GM12878 (cell line): Measurements from ENCODE around the gene ZCCHC24. TPM values are rescaled to one million over a fixed set of nuclear protein-coding genes. Genes with fewer than 3 reads are reported as not detected.

ENCODE experiments used
- ATAC-seq: fragments of 200-7000 bp; cut with Tn5 transposase; 3 replicates; pipeline ENCODE4 v1.9.1; 2020; ENCODE audit warnings: mild to moderate bottlenecking, moderate library complexity
- BruUV-seq: library from RNA; stranded (reverse); fragments of 400-500 nt; replicated peaks from 2 replicates; lab custom pipeline; 2021; lab: Mats Ljungman, UMichigan
- CTCF ChIA-PET: fragments of 300-600 bp; sonication (Branson Sonifier 250); formaldehyde crosslinking; extraction: SDS; loops from one replicate; lab custom pipeline; 2021; ENCODE audit warnings: inconsistent platforms; lab: Yijun Ruan, JAX
- POLR2A ChIA-PET: fragments of 350-600 bp; formaldehyde crosslinking; extraction: SDS; loops from one replicate; lab custom pipeline; 2021; ENCODE audit warnings: inconsistent platforms; lab: Charles Lee
- RAD21 ChIA-PET: fragments of 300-600 bp; sonication (Branson Sonifier 250); formaldehyde crosslinking; loops from one replicate; lab custom pipeline; 2023; ENCODE audit warnings: antibody characterized with exemption; ENCODE audit not compliant: unreplicated experiment; lab: Charles Lee
- SMC1A ChIA-PET: fragments of 300-600 bp; sonication (Branson Sonifier 250); formaldehyde crosslinking; loops from one replicate; lab custom pipeline; 2023; ENCODE audit not compliant: unreplicated experiment, uncharacterized antibody; lab: Charles Lee
- DNase-seq: peaks from one replicate; pipeline ENCODE4 v3.0.0-alpha.2; 2011; ENCODE audit warnings: low read depth, low spot score
- FAIRE-seq: peaks from 3 replicates; lab custom pipeline; 2011; peaks lifted over from hg19 to GRCh38; lab: Jason Lieb, UNC
- H2AFZ ChIP-seq: 2 replicates; pipeline ENCODE4 v1.6.0; 2011; ENCODE audit warnings: low read depth, low read length, control low read depth; ENCODE audit not compliant: control insufficient read depth
- H3K27ac ChIP-seq: 2 replicates; pipeline ENCODE4 v1.5.1; 2011; ENCODE audit warnings: control low read depth; ENCODE audit not compliant: control insufficient read depth, insufficient read depth
- H3K27me3 ChIP-seq, 2 experiments: replicated peaks in 1 of 2; 2 replicates each; pipeline versions ENCODE4 v1.6.0 to v1.6.1; 2011; ENCODE audit warnings: low read length in 1 of 2; ENCODE audit not compliant: control insufficient read depth in 2 of 2, insufficient read depth in 2 of 2
- H3K36me3 ChIP-seq, 2 experiments: 2 replicates each; pipeline ENCODE4 v1.5.1; 2011; ENCODE audit warnings: low read length in 1 of 2; ENCODE audit not compliant: control insufficient read depth in 2 of 2, insufficient read depth in 2 of 2
- H3K4me1 ChIP-seq: 2 replicates; pipeline ENCODE4 v1.6.1; 2011; ENCODE audit warnings: mild to moderate bottlenecking, low read length, moderate library complexity, mixed read lengths; ENCODE audit not compliant: control insufficient read depth, insufficient read depth
- H3K4me2 ChIP-seq: 2 replicates; pipeline ENCODE4 v1.6.0; 2011; ENCODE audit warnings: control low read depth; ENCODE audit not compliant: control insufficient read depth, insufficient read depth
- H3K4me3 ChIP-seq: fragments of 200-600 bp; sonication (generic); 2 replicates; pipeline ENCODE4 v1.5.1; 2016
- H3K79me2 ChIP-seq: 2 replicates; pipeline ENCODE4 v1.6.0; 2011; ENCODE audit warnings: low read length; ENCODE audit not compliant: control insufficient read depth, insufficient read depth
- H3K9ac ChIP-seq: 2 replicates; pipeline ENCODE4 v1.8.0; 2011; ENCODE audit warnings: low read length, control low read depth, mixed read lengths; ENCODE audit not compliant: control insufficient read depth, insufficient read depth
- H3K9me3 ChIP-seq: replicated peaks from 3 replicates; pipeline ENCODE4 v1.5.1; 2011; ENCODE audit warnings: mild to moderate bottlenecking, low read length; ENCODE audit not compliant: control insufficient read depth, insufficient read depth
- H4K20me1 ChIP-seq: 2 replicates; pipeline ENCODE4 v1.6.0; 2011; ENCODE audit not compliant: control insufficient read depth, insufficient read depth
- ATF7 ChIP-seq: fragments of 450-650 bp; IDR thresholded peaks from 2 replicates; pipeline ENCODE4 v1.6.1; 2016; ENCODE audit warnings: low read depth, mild to moderate bottlenecking
- CTCF ChIP-seq, 3 experiments: IDR thresholded peaks in 2 of 3; conservative IDR thresholded peaks in 1 of 3; 2 replicates each; pipeline ENCODE4 v1.5.1; 2011; ENCODE audit warnings: low read depth in 3 of 3, low read length in 3 of 3, mild to moderate bottlenecking in 3 of 3, control low read depth in 2 of 3, moderate library complexity in 2 of 3, inconsistent platforms in 1 of 3, mixed read lengths in 1 of 3; ENCODE audit not compliant: control insufficient read depth in 2 of 3, insufficient read depth in 1 of 3; ENCODE audit errors: extremely low read depth in 1 of 3
- ESRRA ChIP-seq: IDR thresholded peaks from 2 replicates; pipeline ENCODE4 v1.6.1; 2012; ENCODE audit warnings: mild to moderate bottlenecking, low read length, improper control_type of control experiment
- ETV6 ChIP-seq, 2 experiments: fragments of 450-650 bp in 1 of 2; IDR thresholded peaks in 1 of 2; conservative IDR thresholded peaks in 1 of 2; 2 replicates each; pipeline ENCODE4 v1.6.1; 2014; ENCODE audit warnings: antibody characterized with exemption in 1 of 2, borderline replicate concordance in 1 of 2, low read depth in 1 of 2, mild to moderate bottlenecking in 1 of 2, moderate library complexity in 1 of 2
- FOXK2 ChIP-seq: fragments of 450-650 bp; IDR thresholded peaks from 2 replicates; pipeline ENCODE4 v1.6.1; 2017; ENCODE audit warnings: mild to moderate bottlenecking, moderate library complexity
- JUNB ChIP-seq: IDR thresholded peaks from 2 replicates; pipeline ENCODE4 v1.6.1; 2016; ENCODE audit warnings: antibody characterized with exemption, mild to moderate bottlenecking
- MYC ChIP-seq: IDR thresholded peaks from 2 replicates; pipeline ENCODE4 v1.6.1; 2011; ENCODE audit warnings: mild to moderate bottlenecking, low read length, moderate library complexity, inconsistent platforms; ENCODE audit not compliant: insufficient read depth, insufficient replicate concordance, insufficient read length, severe bottlenecking
- POLR2A ChIP-seq: IDR thresholded peaks from 2 replicates; pipeline ENCODE4 v1.6.1; 2011; ENCODE audit warnings: low read depth, mild to moderate bottlenecking, low read length
- POU2F2 ChIP-seq: IDR thresholded peaks from 3 replicates; pipeline ENCODE4 v1.6.1; 2011; ENCODE audit warnings: low read depth, mild to moderate bottlenecking, low read length, borderline replicate concordance
- RBBP5 ChIP-seq: fragments of 200-600 bp; sonication (generic); conservative IDR thresholded peaks from 2 replicates; pipeline ENCODE4 v1.6.1; 2016
- RCOR1 ChIP-seq: conservative IDR thresholded peaks from 2 replicates; pipeline ENCODE4 v1.6.1; 2012; ENCODE audit warnings: low read depth, low read length, improper control_type of control experiment
- RELB ChIP-seq: fragments of 450-650 bp; IDR thresholded peaks from 2 replicates; pipeline ENCODE4 v1.6.1; 2017; ENCODE audit warnings: low read depth, mild to moderate bottlenecking, moderate library complexity
- SMC3 ChIP-seq: IDR thresholded peaks from 2 replicates; pipeline ENCODE4 v1.6.1; 2011; ENCODE audit warnings: low read length, improper control_type of control experiment, borderline replicate concordance
- TARDBP ChIP-seq: IDR thresholded peaks from 2 replicates; pipeline ENCODE4 v1.6.1; 2016; ENCODE audit warnings: borderline replicate concordance
- TCF12 ChIP-seq: IDR thresholded peaks from 2 replicates; pipeline ENCODE4 v1.6.1; 2011; ENCODE audit warnings: low read depth, mild to moderate bottlenecking, low read length
- TCF7 ChIP-seq: IDR thresholded peaks from 2 replicates; pipeline ENCODE4 v1.6.1; 2014; ENCODE audit warnings: antibody characterized with exemption, borderline replicate concordance
- ZNF24 ChIP-seq: fragments of 450-650 bp; IDR thresholded peaks from 2 replicates; pipeline ENCODE4 v1.6.1; 2017; ENCODE audit warnings: antibody characterized with exemption, mild to moderate bottlenecking
- ZNF622 ChIP-seq: fragments of 450-650 bp; IDR thresholded peaks from 2 replicates; pipeline ENCODE4 v1.6.1; 2017; ENCODE audit warnings: mild to moderate bottlenecking, inconsistent platforms
- WGBS: methylation state at CpG from one replicate; pipeline ENCODE4 v1.1.6; 2016; ENCODE audit warnings: low lambda C conversion rate; ENCODE audit not compliant: insufficient replicate concordance, insufficient coverage; ENCODE audit errors: missing lambda C conversion rate; 5-methylcytosine and 5-hydroxymethylcytosine counted together
- in situ Hi-C: fragments of 300-500 bp; cut with MboI; formaldehyde crosslinking; loops from 9 replicates; pipeline ENCODE4 v1.14.3; 2018; ENCODE audit warnings: mixed read lengths
- intact Hi-C: fragments of 100-400 bp; cut with micrococcal nuclease; formaldehyde crosslinking; loops from one replicate; pipeline ENCODE4 v1.14.2; 2022; ENCODE audit not compliant: unreplicated experiment
- polyA plus RNA-seq, 11 experiments: library from polyadenylated mRNA; depleted of rRNA in 4 of 11; unstranded in 6 of 11; stranded (reverse) in 5 of 11; fragments of >200 nt; fragmentation: Nextera tagmentation in 4 of 11; fragmentation: Illumina TruSeq in 1 of 11; extraction: Ambion mirVana in 4 of 11; extraction: Trizol in 1 of 11; gene quantifications; 1 replicate in 1 of 11; 2 replicates in 10 of 11; pipeline versions ENCODE4 v1.2.1 to v1.2.3, GENCODE V29; 2011 to 2016; ENCODE audit warnings: inconsistent platforms in 2 of 11, missing spikeins in 2 of 11, low read depth in 1 of 11
- total RNA-seq, 4 experiments: library from RNA; depleted of rRNA in 3 of 4; stranded (reverse); fragments of >200 nt in 3 of 4; fragmentation: Illumina TruSeq in 1 of 4; extraction: Trizol in 1 of 4; gene quantifications; 2 replicates each; pipeline versions ENCODE4 v1.2.1 to v1.2.3, GENCODE V29; 2013 to 2021

Gene ZCCHC24
- total and polyA plus RNA-seq, 10 of the 15 experiments (the other 5 are each of a cell fraction or from before 2014, with no cell fraction given): 0.02 to 0.62 (median 0.04) TPM; not detected in 4

- TF ChIP-seq TCF7 (no peak), ZNF622 (no peak)
Measured at GRCh38 chr10:79418886-79419595, 26.4 kb downstream of the ZCCHC24 start (continued).

GRCh38 chr10:79418274-79418673 is 27.1 kb downstream of the ZCCHC24 start:
- H3K4me3 ChIP-seq: no peak overlapping the region
- TF ChIP-seq MYC (no peak), RCOR1 (no peak), TARDBP (no peak), FOXK2 (no peak), ZNF24 (no peak), RBBP5 (no peak), POU2F2 (no peak), POLR2A (no peak), ATF7 (no peak), RELB (no peak), CTCF (IDR thresholded peaks at IDR 0.05 in 2 of 3, conservative IDR thresholded peaks at IDR 0.05 in 1 of 3; ENCODE audit: control insufficient read depth in 2 of 3, extremely low read depth in 1 of 3, insufficient read depth in 1 of 3, low read depth in 3 of 3, low read length in 3 of 3) (no peak), ESRRA (no peak), TCF12 (no peak), JUNB (no peak), ETV6 (conservative IDR thresholded peaks at IDR 0.05 in 1 of 2, IDR thresholded peaks at IDR 0.05 in 1 of 2; ENCODE audit: borderline replicate concordance in 1 of 2, low read depth in 1 of 2) (no peak), SMC3 (no peak)
- ATAC-seq (no peak), FAIRE-seq (no peak), DNase-seq (no peak)
- peaks cover 2% of the 10 kb centered on the region; the same call in 1 of the 2 replicates for H3K4me1 ChIP-seq
- no TSS peak for BruUV-seq
- ChIA-PET SMC1A (no interaction called here), POLR2A (no interaction called here), CTCF (no interaction called here), RAD21 (no interaction called here)
- H2AFZ ChIP-seq: no peak overlapping the region
- in situ Hi-C loops (no loop called here), intact Hi-C loops (no loop called here)
- no peaks in the 10 kb centered on the region; a peak in 1 of 4 replicates for H3K27me3 ChIP-seq
- H4K20me1 ChIP-seq: no peaks in the 10 kb centered on the region
- 22% methylated on average over 6 of the region's 6 CpGs for WGBS
- H3K4me2 ChIP-seq: no peak overlapping the region
- H3K79me2 ChIP-seq: no peaks in the 10 kb centered on the region
- H3K27ac ChIP-seq: no peak overlapping the region
- H3K9me3 ChIP-seq: no peaks in the 10 kb centered on the region
- no peaks in the 10 kb centered on the region for H3K36me3 ChIP-seq
- no peak overlapping the region for H3K9ac ChIP-seq
